ENCODE results near the gene FOXA2. TPM values are rescaled to one million over a fixed set of nuclear protein-coding genes. Genes with fewer than 3 reads are reported as not detected.

FOXA2 gene
- 5.9 TPM for polyA plus RNA-seq (2013, experiment 1 of 2)
- 7.4 TPM for polyA plus RNA-seq (2013, experiment 2 of 2)

- no peak within 1 kb of the TSS for H3K9ac ChIP-seq (ENCODE audit: low read depth, low read length)
- peak within 1 kb of the TSS; percentile 40 for H3K4me3 ChIP-seq (ENCODE audit: low read length)
- peaks cover 99% of the 10 kb centered on the region for H3K27me3 ChIP-seq (ENCODE audit: insufficient read depth, low read length)
Observed at GRCh38 chr20:22584522-22584921, at the start of gene FOXA2. TSS of gene FOXA2 (minus strand) at chr20:22584572. CDS start at chr20:22584278, 294 bp downstream.

GRCh38 chr20:22630701-22631100, 46.3 kb upstream of the FOXA2 start:
- H3K27me3 ChIP-seq (ENCODE audit: insufficient read depth, low read length), result no peaks in the 10 kb centered on the region
- no peak overlapping the region for H3K9ac ChIP-seq (ENCODE audit: low read depth, low read length)
- H3K4me1 ChIP-seq (ENCODE audit: insufficient read depth, low read length), result peaks cover 13% of the 10 kb centered on the region; the same call in 1 of the 2 replicates
- H3K4me3 ChIP-seq (ENCODE audit: low read length), result no peak overlapping the region
- H3K9me3 ChIP-seq (ENCODE audit: insufficient read depth, low read depth, low read length), result no peaks in the 10 kb centered on the region
- 67% methylated on average over 6 of the region's 6 CpGs for WGBS
- no peaks in the 10 kb centered on the region for H3K36me3 ChIP-seq (ENCODE audit: insufficient read depth, low read length)
- H3K27ac ChIP-seq (ENCODE audit: low read depth, low read length), result no peak overlapping the region

More at GRCh38 chr20:22584522-22584921, at the start of gene FOXA2:
- Histone ChIP-seq H3K4me1 (ENCODE audit: insufficient read depth, low read length) (peaks cover 15% of the 10 kb centered on the region), H3K36me3 (ENCODE audit: insufficient read depth, low read length) (no peaks in the 10 kb centered on the region), H3K27ac (ENCODE audit: low read depth, low read length) (no peak within 1 kb of the TSS), H3K9me3 (ENCODE audit: insufficient read depth, low read depth, low read length) (no peaks in the 10 kb centered on the region; the same call in 1 of the 2 replicates)
- 0% methylated on average over 32 of the region's 42 CpGs for WGBS

- Histone ChIP-seq H3K9ac (ENCODE audit: low read depth, low read length) (no peak overlapping the region), H3K27ac (ENCODE audit: low read depth, low read length) (no peak overlapping the region), H3K36me3 (ENCODE audit: insufficient read depth, low read length) (no peaks in the 10 kb centered on the region), H3K27me3 (ENCODE audit: insufficient read depth, low read length) (no peaks in the 10 kb centered on the region), H3K4me3 (ENCODE audit: low read length) (no peak overlapping the region), H3K9me3 (ENCODE audit: insufficient read depth, low read depth, low read length) (no peaks in the 10 kb centered on the region), H3K4me1 (ENCODE audit: insufficient read depth, low read length) (peaks cover 13% of the 10 kb centered on the region; the same call in 1 of the 2 replicates)
- WGBS, result 67% methylated on average over 2 of the region's 2 CpGs
Observed at GRCh38 chr20:22629927-22630326, 45.6 kb upstream of the FOXA2 start.

- Histone ChIP-seq H3K4me3 (ENCODE audit: low read length) (no peak overlapping the region), H3K27me3 (ENCODE audit: insufficient read depth, low read length) (no peaks in the 10 kb centered on the region), H3K36me3 (ENCODE audit: insufficient read depth, low read length) (no peaks in the 10 kb centered on the region), H3K9ac (ENCODE audit: low read depth, low read length) (no peak overlapping the region), H3K27ac (ENCODE audit: low read depth, low read length) (no peak overlapping the region), H3K4me1 (ENCODE audit: insufficient read depth, low read length) (peaks cover 13% of the 10 kb centered on the region; the same call in 1 of the 2 replicates), H3K9me3 (ENCODE audit: insufficient read depth, low read depth, low read length) (no peaks in the 10 kb centered on the region)
- 78% methylated on average over 3 of the region's 3 CpGs for WGBS
Observed at GRCh38 chr20:22629447-22629846, 45.1 kb upstream of the FOXA2 start.

- 87% methylated on average over 1 of the region's 1 CpG for WGBS
- Histone ChIP-seq H3K4me3 (ENCODE audit: low read length) (no peak overlapping the region), H3K27ac (ENCODE audit: low read depth, low read length) (no peak overlapping the region), H3K9ac (ENCODE audit: low read depth, low read length) (no peak overlapping the region), H3K27me3 (ENCODE audit: insufficient read depth, low read length) (peaks cover 5% of the 10 kb centered on the region; the same call in 1 of the 2 replicates), H3K9me3 (ENCODE audit: insufficient read depth, low read depth, low read length) (no peaks in the 10 kb centered on the region), H3K36me3 (ENCODE audit: insufficient read depth, low read length) (no peaks in the 10 kb centered on the region), H3K4me1 (ENCODE audit: insufficient read depth, low read length) (peaks cover 13% of the 10 kb centered on the region; the same call in 1 of the 2 replicates)
Observed at GRCh38 chr20:22626496-22626895, 42.1 kb upstream of the FOXA2 start.

GRCh38 chr20:22623211-22623610, 38.8 kb upstream of the FOXA2 start:
- H3K4me3 ChIP-seq (ENCODE audit: low read length), result no peak overlapping the region
- H3K9ac ChIP-seq (ENCODE audit: low read depth, low read length), result no peak overlapping the region
- no peak overlapping the region for H3K27ac ChIP-seq (ENCODE audit: low read depth, low read length)
- 92% methylated on average over 6 of the region's 6 CpGs for WGBS
- no peaks in the 10 kb centered on the region for H3K9me3 ChIP-seq (ENCODE audit: insufficient read depth, low read depth, low read length)
- H3K27me3 ChIP-seq (ENCODE audit: insufficient read depth, low read length), result peaks cover 32% of the 10 kb centered on the region
- peaks cover 22% of the 10 kb centered on the region for H3K4me1 ChIP-seq (ENCODE audit: insufficient read depth, low read length)
- H3K36me3 ChIP-seq (ENCODE audit: insufficient read depth, low read length), result no peaks in the 10 kb centered on the region

GRCh38 chr20:22620342-22620741, 36.0 kb upstream of the FOXA2 start:
- no peaks in the 10 kb centered on the region for H3K36me3 ChIP-seq (ENCODE audit: insufficient read depth, low read length)
- H3K4me1 ChIP-seq (ENCODE audit: insufficient read depth, low read length), result peaks cover 22% of the 10 kb centered on the region
- no peak overlapping the region for H3K9ac ChIP-seq (ENCODE audit: low read depth, low read length)
- peak overlapping the region; percentile 17; the same call in 1 of the 2 replicates for H3K4me3 ChIP-seq (ENCODE audit: low read length)
- H3K9me3 ChIP-seq (ENCODE audit: insufficient read depth, low read depth, low read length), result no peaks in the 10 kb centered on the region
- WGBS, result 16% methylated on average over 8 of the region's 9 CpGs
- peaks cover 40% of the 10 kb centered on the region for H3K27me3 ChIP-seq (ENCODE audit: insufficient read depth, low read length)
- H3K27ac ChIP-seq (ENCODE audit: low read depth, low read length), result no peak overlapping the region

- no peak overlapping the region for H3K9ac ChIP-seq (ENCODE audit: low read depth, low read length)
- no peaks in the 10 kb centered on the region for H3K36me3 ChIP-seq (ENCODE audit: insufficient read depth, low read length)
- H3K27me3 ChIP-seq (ENCODE audit: insufficient read depth, low read length), result peaks cover 40% of the 10 kb centered on the region
- H3K9me3 ChIP-seq (ENCODE audit: insufficient read depth, low read depth, low read length), result no peaks in the 10 kb centered on the region
- no peak overlapping the region for H3K27ac ChIP-seq (ENCODE audit: low read depth, low read length)
- WGBS, result 25% methylated on average over 5 of the region's 6 CpGs
- H3K4me3 ChIP-seq (ENCODE audit: low read length), result peak overlapping the region; percentile 17; the same call in 1 of the 2 replicates
- peaks cover 22% of the 10 kb centered on the region for H3K4me1 ChIP-seq (ENCODE audit: insufficient read depth, low read length)
Observed at GRCh38 chr20:22619806-22620205, 35.4 kb upstream of the FOXA2 start.

- no peaks in the 10 kb centered on the region for H3K9me3 ChIP-seq (ENCODE audit: insufficient read depth, low read depth, low read length)
- 50% methylated on average over 2 of the region's 2 CpGs for WGBS
- peaks cover 40% of the 10 kb centered on the region for H3K27me3 ChIP-seq (ENCODE audit: insufficient read depth, low read length)
- H3K4me3 ChIP-seq (ENCODE audit: low read length), result no peak overlapping the region
- no peaks in the 10 kb centered on the region for H3K36me3 ChIP-seq (ENCODE audit: insufficient read depth, low read length)
- H3K27ac ChIP-seq (ENCODE audit: low read depth, low read length), result no peak overlapping the region
- H3K4me1 ChIP-seq (ENCODE audit: insufficient read depth, low read length), result peaks cover 22% of the 10 kb centered on the region
- no peak overlapping the region for H3K9ac ChIP-seq (ENCODE audit: low read depth, low read length)
Observed at GRCh38 chr20:22619272-22619671, 34.9 kb upstream of the FOXA2 start.

GRCh38 chr20:22617160-22617559, 32.8 kb upstream of the FOXA2 start:
- Histone ChIP-seq H3K27ac (ENCODE audit: low read depth, low read length) (no peak overlapping the region), H3K9ac (ENCODE audit: low read depth, low read length) (no peak overlapping the region), H3K4me1 (ENCODE audit: insufficient read depth, low read length) (peaks cover 22% of the 10 kb centered on the region), H3K36me3 (ENCODE audit: insufficient read depth, low read length) (no peaks in the 10 kb centered on the region), H3K27me3 (ENCODE audit: insufficient read depth, low read length) (peaks cover 42% of the 10 kb centered on the region), H3K4me3 (ENCODE audit: low read length) (no peak overlapping the region), H3K9me3 (ENCODE audit: insufficient read depth, low read depth, low read length) (no peaks in the 10 kb centered on the region)
- 97% methylated on average over 3 of the region's 3 CpGs for WGBS

GRCh38 chr20:22616551-22616950, 32.2 kb upstream of the FOXA2 start:
- Histone ChIP-seq H3K27me3 (ENCODE audit: insufficient read depth, low read length) (peaks cover 38% of the 10 kb centered on the region), H3K9me3 (ENCODE audit: insufficient read depth, low read depth, low read length) (no peaks in the 10 kb centered on the region), H3K4me1 (ENCODE audit: insufficient read depth, low read length) (peaks cover 22% of the 10 kb centered on the region), H3K27ac (ENCODE audit: low read depth, low read length) (no peak overlapping the region), H3K36me3 (ENCODE audit: insufficient read depth, low read length) (no peaks in the 10 kb centered on the region), H3K9ac (ENCODE audit: low read depth, low read length) (no peak overlapping the region), H3K4me3 (ENCODE audit: low read length) (no peak overlapping the region)
- WGBS, result 83% methylated on average over 2 of the region's 3 CpGs

GRCh38 chr20:22615425-22615824, 31.1 kb upstream of the FOXA2 start:
- Histone ChIP-seq H3K4me3 (ENCODE audit: low read length) (no peak overlapping the region), H3K4me1 (ENCODE audit: insufficient read depth, low read length) (peaks cover 16% of the 10 kb centered on the region), H3K27me3 (ENCODE audit: insufficient read depth, low read length) (peaks cover 29% of the 10 kb centered on the region), H3K27ac (ENCODE audit: low read depth, low read length) (no peak overlapping the region), H3K36me3 (ENCODE audit: insufficient read depth, low read length) (no peaks in the 10 kb centered on the region), H3K9me3 (ENCODE audit: insufficient read depth, low read depth, low read length) (0 out of 2 replicates have a peak, but pooled peaks cover 3% of the 10 kb centered on the region), H3K9ac (ENCODE audit: low read depth, low read length) (no peak overlapping the region)
- WGBS, result 95% methylated on average over 6 of the region's 6 CpGs

All from HUES64 (cell line).